Osteocyte (in vitro differentiated cells): ENCODE measurements around the gene TEX29. TPM values are rescaled to one million over a fixed set of nuclear protein-coding genes. Genes with fewer than 3 reads are reported as not detected.
A peak's percentile ranks its signal among the peaks of the same experiment; 100 is the strongest.

Experiments used
- DNase-seq: peaks from one replicate; pipeline ENCODE4 v3.0.0; 2021; ENCODE audit warnings: mixed read lengths; ENCODE audit not compliant: unreplicated experiment; ENCODE audit errors: extremely low spot score
- H3K27ac Mint-ChIP-seq: one replicate; pipeline ENCODE4 v1.8.0; 2021; ENCODE audit warnings: mild to moderate bottlenecking, mixed read lengths; ENCODE audit not compliant: unreplicated experiment
- H3K27me3 Mint-ChIP-seq: one replicate; pipeline ENCODE4 v1.8.0; 2021; ENCODE audit warnings: mixed read lengths; ENCODE audit not compliant: unreplicated experiment
- H3K36me3 Mint-ChIP-seq: one replicate; pipeline ENCODE4 v1.8.0; 2021; ENCODE audit warnings: mixed read lengths; ENCODE audit not compliant: unreplicated experiment
- H3K4me1 Mint-ChIP-seq: one replicate; pipeline ENCODE4 v1.8.0; 2021; ENCODE audit warnings: mixed read lengths; ENCODE audit not compliant: unreplicated experiment
- H3K4me3 Mint-ChIP-seq: one replicate; pipeline ENCODE4 v1.8.0; 2021; ENCODE audit warnings: mild to moderate bottlenecking, moderate library complexity, mixed read lengths; ENCODE audit not compliant: unreplicated experiment
- H3K9me3 Mint-ChIP-seq: one replicate; pipeline ENCODE4 v1.8.0; 2021; ENCODE audit warnings: mixed read lengths; ENCODE audit not compliant: unreplicated experiment
- total RNA-seq: library from RNA; stranded (reverse); gene quantifications from 2 replicates; pipeline ENCODE4 v1.2.1, GENCODE V29; 2021
- TF ChIP-seq, protein P1 (sequence below): fragments of 200-600 bp; sonication (generic); IDR thresholded peaks from 2 replicates; pipeline ENCODE4 v1.5.0; 2021; ENCODE audit warnings: antibody characterized with exemption, mild to moderate bottlenecking, moderate library complexity

The TEX29 gene
- total RNA-seq, 1 donor from 2014 or later = 1.9 TPM

DNA sequence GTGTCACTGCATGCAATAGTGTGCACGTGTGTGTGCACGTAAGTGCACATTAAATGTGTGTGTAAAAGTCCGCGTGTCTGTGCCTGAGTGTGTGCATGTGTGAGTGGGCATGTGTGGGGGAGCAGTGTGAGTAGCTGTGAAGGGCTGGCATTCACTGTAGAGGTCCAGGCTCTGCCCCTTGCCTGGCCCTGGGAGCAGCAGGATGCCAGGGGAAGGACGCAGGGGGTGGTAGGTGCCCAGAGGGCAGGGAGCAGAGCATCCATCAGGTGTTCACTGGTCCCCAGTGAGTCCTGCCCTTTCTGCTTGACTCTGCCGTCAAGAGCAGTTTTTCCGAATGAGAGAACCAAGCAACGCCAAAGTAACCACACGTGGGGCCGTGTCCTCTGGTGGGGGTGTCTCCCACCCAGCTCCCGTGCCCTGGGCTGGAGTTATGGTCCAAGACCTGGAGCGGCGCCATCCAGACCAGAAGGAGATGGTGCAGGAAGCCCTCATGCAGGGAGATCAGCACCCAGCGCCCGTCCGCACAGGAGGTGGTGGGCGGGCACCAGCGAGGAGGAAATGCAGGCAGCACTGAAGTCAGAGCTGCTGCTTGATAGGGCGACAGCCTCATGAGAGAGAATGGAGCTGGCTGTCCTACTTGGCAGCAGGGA, 68.5 kb downstream of the TEX29 start:
- Mint-ChIP-seq H3K27ac (no peak overlapping the region), H3K4me1 (no peaks in the 10 kb centered on the region), H3K4me3 (no peak overlapping the region), H3K36me3 (no peaks in the 10 kb centered on the region), H3K27me3 (peaks cover 7% of the 10 kb centered on the region), H3K9me3 (no peaks in the 10 kb centered on the region)
- peak; percentile 83 for DNase-seq
- TF ChIP-seq, protein P1, sequence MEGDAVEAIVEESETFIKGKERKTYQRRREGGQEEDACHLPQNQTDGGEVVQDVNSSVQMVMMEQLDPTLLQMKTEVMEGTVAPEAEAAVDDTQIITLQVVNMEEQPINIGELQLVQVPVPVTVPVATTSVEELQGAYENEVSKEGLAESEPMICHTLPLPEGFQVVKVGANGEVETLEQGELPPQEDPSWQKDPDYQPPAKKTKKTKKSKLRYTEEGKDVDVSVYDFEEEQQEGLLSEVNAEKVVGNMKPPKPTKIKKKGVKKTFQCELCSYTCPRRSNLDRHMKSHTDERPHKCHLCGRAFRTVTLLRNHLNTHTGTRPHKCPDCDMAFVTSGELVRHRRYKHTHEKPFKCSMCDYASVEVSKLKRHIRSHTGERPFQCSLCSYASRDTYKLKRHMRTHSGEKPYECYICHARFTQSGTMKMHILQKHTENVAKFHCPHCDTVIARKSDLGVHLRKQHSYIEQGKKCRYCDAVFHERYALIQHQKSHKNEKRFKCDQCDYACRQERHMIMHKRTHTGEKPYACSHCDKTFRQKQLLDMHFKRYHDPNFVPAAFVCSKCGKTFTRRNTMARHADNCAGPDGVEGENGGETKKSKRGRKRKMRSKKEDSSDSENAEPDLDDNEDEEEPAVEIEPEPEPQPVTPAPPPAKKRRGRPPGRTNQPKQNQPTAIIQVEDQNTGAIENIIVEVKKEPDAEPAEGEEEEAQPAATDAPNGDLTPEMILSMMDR = no peak

DNA sequence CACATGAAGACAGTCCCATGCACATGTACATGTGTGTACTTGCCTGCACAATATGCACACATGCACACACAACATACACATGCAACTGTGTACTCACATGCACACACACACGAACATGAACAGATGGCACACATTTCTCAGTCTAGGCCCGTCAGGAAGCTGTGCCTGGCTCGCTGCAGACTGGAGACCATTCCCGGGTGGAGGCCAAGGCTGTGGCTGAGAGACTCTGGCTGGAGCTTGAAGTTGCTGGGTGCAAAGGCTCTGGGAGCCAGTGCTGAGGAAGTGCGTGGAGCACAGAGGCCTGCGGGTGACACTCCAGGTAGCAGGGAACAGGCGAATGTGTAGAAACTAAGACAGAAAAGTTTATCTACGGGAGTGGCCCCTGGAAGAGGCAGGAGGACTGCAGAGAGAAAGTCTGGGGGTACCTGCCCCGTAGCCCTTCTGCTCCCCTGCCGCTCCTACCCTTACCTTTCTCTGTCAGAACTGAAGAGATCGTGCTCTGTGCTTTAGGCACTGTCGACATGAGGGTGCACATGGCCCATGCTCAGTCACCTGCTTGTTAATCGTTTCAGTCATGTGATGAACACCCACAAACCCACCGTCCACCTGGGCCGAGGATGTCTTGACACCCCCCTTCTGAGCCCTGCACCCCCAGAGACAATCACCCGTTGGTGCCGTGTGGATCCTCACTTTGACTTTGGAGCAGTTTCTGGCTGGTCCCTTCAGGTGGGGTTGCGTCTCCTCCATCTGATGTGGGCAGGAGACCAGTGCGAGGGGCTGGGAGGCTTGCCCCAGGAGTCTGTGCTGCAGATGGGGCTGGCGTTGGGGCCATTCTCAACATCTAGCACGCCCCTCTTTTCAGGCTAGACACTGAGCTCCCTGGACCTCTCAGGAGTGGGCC, 69.4 kb downstream of the TEX29 start:
- TF ChIP-seq, protein P1 = no peak
- Mint-ChIP-seq H3K27ac (no peak overlapping the region), H3K27me3 (peaks cover 5% of the 10 kb centered on the region), H3K4me1 (no peaks in the 10 kb centered on the region), H3K4me3 (no peak overlapping the region), H3K36me3 (no peaks in the 10 kb centered on the region), H3K9me3 (no peaks in the 10 kb centered on the region)
- peak; percentile 81 for DNase-seq

DNA sequence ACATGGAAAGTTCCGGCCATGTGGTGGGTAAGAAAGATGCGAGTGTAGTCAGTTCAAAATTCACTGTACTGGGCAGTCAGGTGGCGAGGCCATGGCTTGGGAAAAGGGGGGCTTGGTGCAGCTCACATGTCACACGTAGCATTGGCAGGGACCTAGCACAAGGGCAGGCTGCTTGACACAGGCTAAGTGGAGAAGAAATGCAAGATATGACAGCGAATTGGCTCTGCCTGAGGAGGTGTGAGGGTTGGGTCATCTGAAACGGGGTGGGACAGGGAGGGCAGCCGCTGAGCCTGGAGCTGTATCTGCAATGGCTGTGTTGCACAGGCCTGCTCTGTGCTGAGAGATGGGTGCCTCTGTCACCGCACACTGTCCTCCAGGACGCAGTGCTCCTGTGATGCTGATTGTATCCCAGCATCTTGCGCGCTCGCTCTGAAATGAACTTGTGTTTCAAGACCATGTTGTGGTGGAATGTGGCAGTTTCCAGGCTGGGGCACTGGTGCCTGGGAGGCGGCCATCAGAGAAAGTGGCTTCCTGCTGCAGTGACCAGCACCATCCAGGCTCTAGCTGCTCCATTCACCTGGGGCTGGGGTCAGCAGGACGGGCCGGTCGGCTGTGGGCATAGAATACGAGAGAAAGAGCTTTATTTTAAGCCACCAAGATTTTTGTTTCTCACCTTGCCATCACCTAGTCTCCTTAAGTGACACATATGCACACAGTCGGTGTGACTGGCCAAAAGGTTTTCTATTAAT, 70.3 kb downstream of the TEX29 start:
- peak; percentile 82 for DNase-seq
- Mint-ChIP-seq H3K27me3 (peaks cover 5% of the 10 kb centered on the region), H3K27ac (no peak overlapping the region), H3K4me3 (no peak overlapping the region), H3K9me3 (peaks cover 4% of the 10 kb centered on the region), H3K36me3 (no peaks in the 10 kb centered on the region), H3K4me1 (no peaks in the 10 kb centered on the region)
- TF ChIP-seq, protein P1 = no peak

DNA sequence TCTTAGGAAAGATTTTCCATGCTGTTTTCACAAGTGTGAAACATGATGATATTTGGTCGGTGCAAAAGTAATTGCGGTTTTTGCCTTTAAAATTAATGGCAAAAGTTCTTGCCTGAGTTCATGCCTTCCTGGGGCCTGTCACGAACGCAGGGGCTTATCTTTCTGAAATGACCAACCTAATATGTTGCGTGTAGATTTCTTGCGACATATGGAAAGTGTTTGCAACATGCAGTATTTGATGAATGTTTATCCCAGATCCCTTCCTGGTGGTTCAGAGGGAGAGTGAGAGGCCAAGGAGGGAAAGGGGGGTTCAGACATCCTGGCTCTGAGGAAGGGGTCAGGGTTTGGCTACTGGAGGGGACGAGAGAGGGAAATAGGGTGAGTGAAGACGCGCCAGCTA, 72.0 kb downstream of the TEX29 start:
- Mint-ChIP-seq H3K36me3 (no peaks in the 10 kb centered on the region), H3K4me1 (no peaks in the 10 kb centered on the region), H3K27ac (no peak overlapping the region), H3K27me3 (peaks cover 4% of the 10 kb centered on the region), H3K4me3 (no peak overlapping the region), H3K9me3 (peaks cover 4% of the 10 kb centered on the region)
- no peak for DNase-seq
- TF ChIP-seq, protein P1 = no peak
